Measurements from ENCODE around the gene CRACR2A.

DNA sequence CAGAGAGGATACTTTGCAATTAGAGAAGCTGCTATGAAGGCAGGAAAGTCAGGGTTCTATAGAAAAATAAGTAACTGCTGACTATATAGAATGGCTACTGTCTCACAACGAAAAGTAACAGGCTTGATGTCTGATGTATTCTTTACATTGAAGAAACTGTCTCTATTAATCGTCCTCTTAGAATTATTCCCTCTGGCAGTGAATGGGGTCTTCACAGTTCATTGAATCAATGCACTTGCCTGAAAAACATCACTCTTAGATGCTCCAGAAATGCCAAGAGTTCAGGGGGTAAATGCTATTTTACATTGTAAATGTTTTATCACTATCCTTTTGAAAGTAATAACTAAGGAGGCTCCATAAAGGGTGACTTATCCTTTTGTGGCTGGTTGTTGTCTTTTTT, 37.7 kb upstream of the CRACR2A start:
- TF ChIP-seq, protein P1, sequence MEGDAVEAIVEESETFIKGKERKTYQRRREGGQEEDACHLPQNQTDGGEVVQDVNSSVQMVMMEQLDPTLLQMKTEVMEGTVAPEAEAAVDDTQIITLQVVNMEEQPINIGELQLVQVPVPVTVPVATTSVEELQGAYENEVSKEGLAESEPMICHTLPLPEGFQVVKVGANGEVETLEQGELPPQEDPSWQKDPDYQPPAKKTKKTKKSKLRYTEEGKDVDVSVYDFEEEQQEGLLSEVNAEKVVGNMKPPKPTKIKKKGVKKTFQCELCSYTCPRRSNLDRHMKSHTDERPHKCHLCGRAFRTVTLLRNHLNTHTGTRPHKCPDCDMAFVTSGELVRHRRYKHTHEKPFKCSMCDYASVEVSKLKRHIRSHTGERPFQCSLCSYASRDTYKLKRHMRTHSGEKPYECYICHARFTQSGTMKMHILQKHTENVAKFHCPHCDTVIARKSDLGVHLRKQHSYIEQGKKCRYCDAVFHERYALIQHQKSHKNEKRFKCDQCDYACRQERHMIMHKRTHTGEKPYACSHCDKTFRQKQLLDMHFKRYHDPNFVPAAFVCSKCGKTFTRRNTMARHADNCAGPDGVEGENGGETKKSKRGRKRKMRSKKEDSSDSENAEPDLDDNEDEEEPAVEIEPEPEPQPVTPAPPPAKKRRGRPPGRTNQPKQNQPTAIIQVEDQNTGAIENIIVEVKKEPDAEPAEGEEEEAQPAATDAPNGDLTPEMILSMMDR (conservative IDR thresholded peaks at IDR 0.05; ENCODE audit: low read depth, low read length) = no peak
- no peak for TF ChIP-seq EZH2phosphoT487 (IDR thresholded peaks at IDR 0.05; ENCODE audit: borderline replicate concordance, low read length)
